Esophagus muscularis mucosa (tissue), 4 donors: ENCODE results near the gene PTPRN2.

Source experiments
- CTCF ChIP-seq, 3 experiments: fragments of 200-600 bp in 2 of 3; fragments of 450-650 bp in 1 of 3; sonication (generic) in 2 of 3; IDR thresholded peaks; one replicate each; pipeline ENCODE4 v1.5.1; 2017 to 2019; ENCODE audit warnings: antibody characterized with exemption in 3 of 3, mild to moderate bottlenecking in 2 of 3, moderate library complexity in 1 of 3
- EP300 ChIP-seq: sonication (generic); formaldehyde crosslinking; IDR thresholded peaks from one replicate; pipeline ENCODE4 v1.6.1; 2017; ENCODE audit warnings: antibody characterized with exemption
- POLR2A ChIP-seq: fragments of 450-650 bp; IDR thresholded peaks from one replicate; pipeline ENCODE4 v1.6.1; 2017; ENCODE audit warnings: antibody characterized with exemption, moderate library complexity, mild to moderate bottlenecking, low read depth
- POLR2AphosphoS5 ChIP-seq, 2 donors: sonication (generic); formaldehyde crosslinking; IDR thresholded peaks; one replicate each; pipeline ENCODE4 v1.6.1; 2017; ENCODE audit warnings: antibody characterized with exemption in 2 of 2

GRCh38 chr7:158569858-158570323 is 17.7 kb downstream of the PTPRN2 start:
- TF ChIP-seq POLR2AphosphoS5 (IDR thresholded peaks at IDR 0.05) (no peak), CTCF (IDR thresholded peaks at IDR 0.05) (no peak), POLR2A (no peak), EP300 (no peak)
